SK-N-MC (cell line): Measurements from ENCODE around the gene FSCN2.
A peak's percentile ranks its signal among the peaks of the same experiment; 100 is the strongest.

Source experiments
- DNase-seq: peaks from one replicate; pipeline ENCODE4 v3.0.0-alpha.2; 2011; ENCODE audit warnings: low read depth, low spot score
- H3K27ac ChIP-seq: fragments of 200-600 bp; sonication (generic); 2 replicates; pipeline ENCODE4 v1.5.1; 2016; ENCODE audit warnings: mixed run types
- H3K36me3 ChIP-seq: fragments of 200-600 bp; sonication (generic); 2 replicates; pipeline ENCODE4 v1.6.1; 2017; ENCODE audit warnings: antibody characterized with exemption, low read length, mixed read lengths; ENCODE audit not compliant: insufficient read depth
- H3K4me3 ChIP-seq: fragments of 200-600 bp; sonication (generic); 2 replicates; pipeline ENCODE4 v1.5.1; 2016
- H3K9ac ChIP-seq: fragments of 200-600 bp; sonication (generic); 2 replicates; pipeline ENCODE4 v1.8.0; 2017; ENCODE audit warnings: mixed run types, mixed read lengths; ENCODE audit not compliant: insufficient read length
- H3K9me3 ChIP-seq: fragments of 200-600 bp; sonication (generic); 2 replicates; pipeline ENCODE4 v1.6.1; 2017; ENCODE audit warnings: low read depth, mild to moderate bottlenecking, antibody characterized with exemption, low read length, moderate library complexity, mixed read lengths
- EZH2 ChIP-seq: fragments of 200-600 bp; sonication (generic); IDR thresholded peaks from one replicate; pipeline ENCODE4 v1.6.1; 2017; ENCODE audit warnings: antibody characterized with exemption
- FOXP2 ChIP-seq: optimal IDR thresholded peaks from 2 replicates; pipeline ENCODE3; 2011; ENCODE audit warnings: mild to moderate bottlenecking, moderate library complexity; ENCODE audit not compliant: insufficient read depth; ENCODE audit errors: extremely low read length, control extremely low read depth
- POLR2AphosphoS5 ChIP-seq: IDR thresholded peaks from 2 replicates; pipeline ENCODE4 v1.6.1; 2012; ENCODE audit warnings: mild to moderate bottlenecking, low read depth, low read length, borderline replicate concordance

FSCN2 gene

DNA sequence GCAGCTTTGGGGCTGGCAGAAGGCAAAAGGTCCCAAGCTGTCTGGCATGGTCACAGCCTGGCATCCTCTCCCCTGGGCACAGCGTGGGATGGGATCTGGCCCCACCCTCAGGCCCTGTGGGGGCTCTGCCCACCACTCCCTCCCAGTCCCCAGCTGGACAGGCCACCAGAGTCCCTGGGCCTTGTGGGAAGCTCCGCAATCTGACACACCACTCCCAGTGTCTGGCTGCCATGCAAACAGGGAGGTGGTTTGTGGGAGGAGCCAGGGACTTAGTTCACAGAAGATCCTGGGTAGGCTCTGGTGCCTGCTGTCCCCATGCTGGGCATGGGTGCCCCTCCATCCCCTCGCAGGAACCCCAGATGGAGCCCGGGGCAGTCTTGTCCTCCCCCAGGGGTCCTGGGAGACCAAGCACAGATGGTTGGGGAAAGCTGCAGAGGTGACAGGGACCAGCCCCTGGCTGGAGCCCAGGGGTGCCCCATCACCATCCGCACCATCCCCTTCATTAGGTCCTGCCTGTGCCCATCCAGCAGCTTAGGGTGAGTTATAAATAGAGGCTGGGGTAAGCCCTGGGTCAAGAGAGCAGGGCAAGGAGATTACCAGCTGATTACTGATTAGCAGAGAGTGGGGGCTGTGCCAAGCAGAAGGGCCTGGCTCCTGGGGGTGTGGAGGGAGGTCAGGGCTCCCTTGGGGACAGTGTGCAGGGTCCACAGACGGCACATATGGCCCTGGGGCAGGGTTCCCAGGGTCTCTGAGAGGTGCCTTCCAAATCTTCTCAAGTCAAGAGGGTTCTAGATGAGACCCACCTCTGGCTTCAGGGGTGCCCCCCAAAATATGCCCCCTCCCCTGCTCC, 6.2 kb downstream of the FSCN2 start:
- TF ChIP-seq POLR2AphosphoS5 = peak; percentile 7; the same call in 1 of the 2 replicates
- no peak for TF ChIP-seq EZH2
- no peak for TF ChIP-seq FOXP2
- no peak for DNase-seq
- Histone ChIP-seq H3K9me3 (no peaks in the 10 kb centered on the region), H3K27ac (no peak overlapping the region), H3K9ac (no peak overlapping the region), H3K36me3 (no peaks in the 10 kb centered on the region), H3K4me3 (no peak overlapping the region)

DNA sequence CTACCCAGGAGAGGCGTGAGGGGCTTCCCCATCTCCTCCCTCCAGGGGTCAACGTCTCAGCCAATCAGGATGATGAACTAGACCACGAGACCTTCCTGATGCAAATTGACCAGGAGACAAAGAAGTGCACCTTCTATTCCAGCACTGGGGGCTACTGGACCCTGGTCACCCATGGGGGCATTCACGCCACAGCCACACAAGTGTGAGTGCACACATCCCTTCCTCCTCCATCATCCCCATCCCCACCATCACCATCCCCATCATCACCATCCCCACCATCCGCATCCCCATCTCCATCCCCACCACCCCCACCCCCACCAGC, 6.8 kb downstream of the FSCN2 start:
- DNase-seq = no peak
- H3K27ac ChIP-seq = no peak overlapping the region
- H3K36me3 ChIP-seq = no peaks in the 10 kb centered on the region
- TF ChIP-seq FOXP2 (no peak), POLR2AphosphoS5 (no peak), EZH2 (no peak)
- H3K4me3 ChIP-seq = no peak overlapping the region
- no peaks in the 10 kb centered on the region for H3K9me3 ChIP-seq
- no peak overlapping the region for H3K9ac ChIP-seq

GRCh38 chr17:81535480-81536298, 7.5 kb downstream of the FSCN2 start:
- no peak overlapping the region for H3K4me3 ChIP-seq
- no peak for TF ChIP-seq FOXP2
- no peak for TF ChIP-seq POLR2AphosphoS5
- no peak for TF ChIP-seq EZH2
- no peak overlapping the region for H3K9ac ChIP-seq
- no peak overlapping the region for H3K27ac ChIP-seq
- H3K36me3 ChIP-seq = no peaks in the 10 kb centered on the region
- DNase-seq = no peak
- no peaks in the 10 kb centered on the region for H3K9me3 ChIP-seq

GRCh38 chr17:81536299-81537290, 8.4 kb downstream of the FSCN2 start:
- no peak overlapping the region for H3K4me3 ChIP-seq
- DNase-seq = no peak
- TF ChIP-seq EZH2 = no peak
- TF ChIP-seq FOXP2 = no peak
- TF ChIP-seq POLR2AphosphoS5 = 0 out of 2 replicates have a peak, but pooled peaks have one; percentile 19
- H3K9ac ChIP-seq = no peak overlapping the region
- no peaks in the 10 kb centered on the region for H3K9me3 ChIP-seq
- H3K36me3 ChIP-seq = no peaks in the 10 kb centered on the region
- no peak overlapping the region for H3K27ac ChIP-seq

- H3K9me3 ChIP-seq = no peaks in the 10 kb centered on the region
- no peak overlapping the region for H3K4me3 ChIP-seq
- H3K9ac ChIP-seq = no peak overlapping the region
- DNase-seq = no peak
- no peaks in the 10 kb centered on the region for H3K36me3 ChIP-seq
- TF ChIP-seq EZH2 = no peak
- TF ChIP-seq FOXP2 = no peak
- no peak for TF ChIP-seq POLR2AphosphoS5
- H3K27ac ChIP-seq = no peak overlapping the region
Measured at GRCh38 chr17:81537343-81537855, 9.2 kb downstream of the FSCN2 start.

DNA sequence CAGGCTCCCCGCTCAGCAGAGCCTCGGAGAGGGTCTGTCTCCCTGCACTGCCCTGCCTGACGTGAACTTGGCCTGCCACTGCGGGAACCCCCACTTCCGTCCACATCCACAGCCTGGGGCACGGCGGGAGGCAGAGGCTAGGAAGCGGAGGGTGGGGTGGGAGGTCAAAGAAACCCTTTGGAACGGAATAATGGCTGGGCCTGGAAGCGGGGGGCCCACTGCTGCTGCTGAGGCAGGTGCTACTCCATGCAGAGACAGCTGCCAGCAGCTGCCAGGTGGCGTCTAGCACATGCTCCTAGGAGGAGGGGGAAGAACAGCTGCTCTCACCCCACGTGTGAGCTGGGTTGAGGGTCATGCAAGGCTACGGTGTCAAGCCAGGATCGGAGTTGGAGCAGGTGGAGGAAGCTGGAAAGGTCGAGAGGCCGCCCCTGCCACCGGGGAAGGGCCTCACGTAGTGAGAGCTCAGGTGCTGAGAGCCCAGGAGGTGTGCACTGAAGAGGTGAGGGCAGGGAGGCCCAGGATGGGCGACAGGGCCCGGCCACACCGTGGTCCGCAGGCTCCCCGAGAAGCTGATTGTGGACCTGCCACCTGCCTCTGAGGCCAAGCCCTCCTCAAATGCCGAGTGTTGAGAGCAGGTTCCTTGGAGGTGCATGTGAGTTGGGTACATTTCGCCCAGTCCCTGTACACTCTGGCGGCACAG, 9.8 kb downstream of the FSCN2 start:
- Histone ChIP-seq H3K36me3 (no peaks in the 10 kb centered on the region), H3K27ac (no peak overlapping the region), H3K4me3 (no peak overlapping the region), H3K9me3 (no peaks in the 10 kb centered on the region), H3K9ac (no peak overlapping the region)
- TF ChIP-seq EZH2 = no peak
- no peak for TF ChIP-seq FOXP2
- TF ChIP-seq POLR2AphosphoS5 = no peak
- no peak for DNase-seq

- no peaks in the 10 kb centered on the region; the same call in 1 of the 2 replicates for H3K36me3 ChIP-seq
- no peak overlapping the region for H3K9ac ChIP-seq
- no peak overlapping the region for H3K4me3 ChIP-seq
- H3K9me3 ChIP-seq = no peaks in the 10 kb centered on the region
- no peak for DNase-seq
- TF ChIP-seq POLR2AphosphoS5 (no peak), EZH2 (no peak), FOXP2 (no peak)
- H3K27ac ChIP-seq = no peak overlapping the region
Measured at GRCh38 chr17:81538651-81539570, 10.7 kb downstream of the FSCN2 start.
